Mesenchymal stem cell (in vitro differentiated cells and primary cell): Measurements from ENCODE around the gene CUEDC1.

Source experiments
- DNase-seq: peaks from one replicate; pipeline ENCODE4 v3.0.0-alpha.2; 2013
- H2AFZ ChIP-seq: one replicate; pipeline ENCODE4 v1.6.1; 2013; ENCODE audit warnings: low read depth, mild to moderate bottlenecking, control low read depth, inconsistent platforms, low read length, moderate library complexity
- H2AK5ac ChIP-seq: 2 replicates; pipeline ENCODE4 v1.6.1; 2013; ENCODE audit warnings: low read length, moderate library complexity, mild to moderate bottlenecking, inconsistent platforms; ENCODE audit not compliant: severe bottlenecking
- H2BK120ac ChIP-seq: one replicate; pipeline ENCODE4 v1.6.1; 2013; ENCODE audit warnings: low read depth, mild to moderate bottlenecking, inconsistent platforms, low read length, moderate library complexity
- H2BK12ac ChIP-seq, 2 experiments: one replicate each; pipeline ENCODE4 v1.6.1; 2013; ENCODE audit warnings: inconsistent platforms in 2 of 2, low read length in 2 of 2, mild to moderate bottlenecking in 2 of 2, moderate library complexity in 2 of 2, control low read depth in 1 of 2
- H2BK15ac ChIP-seq: one replicate; pipeline ENCODE4 v1.6.1; 2013; ENCODE audit warnings: mild to moderate bottlenecking, low read depth, inconsistent platforms; ENCODE audit not compliant: poor library complexity, severe bottlenecking
- H2BK5ac ChIP-seq: 2 replicates; pipeline ENCODE4 v1.6.1; 2013; ENCODE audit warnings: low read depth, mild to moderate bottlenecking, low read length, control low read depth, inconsistent platforms; ENCODE audit not compliant: poor library complexity, severe bottlenecking
- H3K14ac ChIP-seq, 2 experiments: one replicate each; pipeline ENCODE4 v1.6.1; 2013; ENCODE audit warnings: inconsistent platforms in 2 of 2, low read length in 2 of 2, control low read depth in 1 of 2, mild to moderate bottlenecking in 1 of 2, moderate library complexity in 1 of 2
- H3K18ac ChIP-seq, 2 experiments: one replicate each; pipeline ENCODE4 v1.6.1; 2013; ENCODE audit warnings: inconsistent platforms in 2 of 2, low read length in 2 of 2, control low read depth in 1 of 2, low read depth in 1 of 2, mild to moderate bottlenecking in 1 of 2
- H3K23ac ChIP-seq, 2 experiments: one replicate each; pipeline ENCODE4 v1.6.1; 2013; ENCODE audit warnings: inconsistent platforms in 2 of 2, low read length in 2 of 2, mild to moderate bottlenecking in 2 of 2, moderate library complexity in 2 of 2, control low read depth in 1 of 2
- H3K27ac ChIP-seq: 2 replicates; pipeline ENCODE4 v1.5.1; 2013; ENCODE audit warnings: mild to moderate bottlenecking, moderate library complexity, low read length, control low read depth, inconsistent platforms; ENCODE audit not compliant: poor library complexity, severe bottlenecking
- H3K27me3 ChIP-seq, 2 experiments: 2 replicates each; pipeline versions ENCODE4 v1.6.1 to v1.7.0; 2013; ENCODE audit warnings: low read length in 2 of 2, mild to moderate bottlenecking in 2 of 2, moderate library complexity in 2 of 2, control low read depth in 1 of 2, inconsistent platforms in 1 of 2; ENCODE audit not compliant: control insufficient read depth in 1 of 2, insufficient read depth in 1 of 2
- H3K36me3 ChIP-seq, 2 experiments: 2 replicates each; pipeline versions ENCODE4 v1.6.1 to v1.7.0; 2013; ENCODE audit warnings: low read length in 2 of 2, control low read depth in 1 of 2, inconsistent platforms in 1 of 2, low read depth in 1 of 2, mild to moderate bottlenecking in 1 of 2; ENCODE audit not compliant: insufficient read depth in 2 of 2, control insufficient read depth in 1 of 2
- H3K4ac ChIP-seq, 2 experiments: one replicate each; pipeline ENCODE4 v1.6.1; 2013; ENCODE audit warnings: inconsistent platforms in 2 of 2, low read length in 2 of 2, mild to moderate bottlenecking in 2 of 2, moderate library complexity in 2 of 2, control low read depth in 1 of 2, low read depth in 1 of 2
- H3K4me1 ChIP-seq: 2 replicates; pipeline ENCODE4 v1.6.1; 2013; ENCODE audit warnings: low read depth, low read length, control low read depth; ENCODE audit not compliant: control insufficient read depth, insufficient read depth
- H3K4me2 ChIP-seq: 2 replicates; pipeline ENCODE4 v1.6.1; 2013; ENCODE audit warnings: low read length, mild to moderate bottlenecking, inconsistent platforms; ENCODE audit not compliant: poor library complexity, severe bottlenecking
- H3K4me3 ChIP-seq, 2 experiments: 2 replicates each; pipeline versions ENCODE4 v1.5.1 to v1.7.0; 2013; ENCODE audit warnings: low read length in 2 of 2, mild to moderate bottlenecking in 2 of 2, control low read depth in 1 of 2, low read depth in 1 of 2; ENCODE audit not compliant: insufficient read depth in 1 of 2
- H3K79me1 ChIP-seq: replicated peaks from 2 replicates; pipeline ENCODE4 v1.6.1; 2013; ENCODE audit warnings: mild to moderate bottlenecking, control low read depth, low read length, inconsistent platforms; ENCODE audit not compliant: poor library complexity, severe bottlenecking
- H3K9ac ChIP-seq: 2 replicates; pipeline ENCODE4 v1.7.0; 2013; ENCODE audit warnings: mild to moderate bottlenecking, low read length, moderate library complexity
- H3K9me3 ChIP-seq: 2 replicates; pipeline ENCODE4 v1.7.0; 2013; ENCODE audit warnings: mild to moderate bottlenecking, low read length; ENCODE audit not compliant: control insufficient read depth
- H4K8ac ChIP-seq: one replicate; pipeline ENCODE4 v1.6.1; 2013; ENCODE audit warnings: inconsistent platforms, mild to moderate bottlenecking, low read length, moderate library complexity
- H4K91ac ChIP-seq: one replicate; pipeline ENCODE4 v1.6.1; 2013; ENCODE audit warnings: mild to moderate bottlenecking, low read length, inconsistent platforms
- WGBS: methylation state at CpG from one replicate; pipeline ENCODE4 v1.1.7; 2013; ENCODE audit warnings: mixed read lengths; 5-methylcytosine and 5-hydroxymethylcytosine counted together

CUEDC1 gene

GRCh38 chr17:57983446-57983845 is 28.2 kb upstream of the CUEDC1 start:
- no peak overlapping the region for H2AFZ ChIP-seq
- H3K23ac ChIP-seq: no peak overlapping the region
- no peaks in the 10 kb centered on the region for H3K79me1 ChIP-seq
- no peak overlapping the region for H2BK12ac ChIP-seq
- H2AK5ac ChIP-seq: no peak overlapping the region
- H2BK120ac ChIP-seq: no peak overlapping the region
- no peak overlapping the region for H4K91ac ChIP-seq
- H3K4me3 ChIP-seq: peak overlapping the region in 1 of 2 experiments; percentile 87
- H3K4ac ChIP-seq: no peak overlapping the region
- H3K36me3 ChIP-seq: peaks cover 11 to 50% of the 10 kb centered on the region in 2 experiments
- no peak overlapping the region for H4K8ac ChIP-seq
- no peak overlapping the region for H3K27ac ChIP-seq
- WGBS: 100% methylated on average over 1 of the region's 1 CpG
- no peaks in the 10 kb centered on the region for H3K9me3 ChIP-seq
- peak overlapping the region; percentile 95 for H3K9ac ChIP-seq
- H3K4me1 ChIP-seq: peaks cover 6% of the 10 kb centered on the region
- H2BK15ac ChIP-seq: no peak overlapping the region
- no peak overlapping the region for H3K14ac ChIP-seq
- no peaks in the 10 kb centered on the region for H3K27me3 ChIP-seq
- H3K18ac ChIP-seq: no peak overlapping the region
- DNase-seq: no peak
- H2BK5ac ChIP-seq: no peak overlapping the region
- no peak overlapping the region for H3K4me2 ChIP-seq

- 93% methylated on average over 14 of the region's 14 CpGs for WGBS
- H3K4me2 ChIP-seq: no peak overlapping the region
- no peak overlapping the region for H3K18ac ChIP-seq
- H2AK5ac ChIP-seq: no peak overlapping the region
- no peak overlapping the region for H3K4ac ChIP-seq
- H3K9me3 ChIP-seq: no peaks in the 10 kb centered on the region
- no peaks in the 10 kb centered on the region for H3K27me3 ChIP-seq
- H3K4me3 ChIP-seq: no peak overlapping the region
- peaks cover 14 to 57% of the 10 kb centered on the region in 2 experiments for H3K36me3 ChIP-seq
- H4K8ac ChIP-seq: no peak overlapping the region
- H4K91ac ChIP-seq: no peak overlapping the region
- H3K9ac ChIP-seq: no peak overlapping the region
- peaks cover 5% of the 10 kb centered on the region for H3K4me1 ChIP-seq
- no peak overlapping the region for H2AFZ ChIP-seq
- no peak overlapping the region for H2BK120ac ChIP-seq
- H3K27ac ChIP-seq: no peak overlapping the region
- peak overlapping the region in 1 of 2 experiments; percentile 19 for H2BK12ac ChIP-seq
- no peaks in the 10 kb centered on the region for H3K79me1 ChIP-seq
- no peak for DNase-seq
- no peak overlapping the region for H2BK5ac ChIP-seq
- H3K14ac ChIP-seq: no peak overlapping the region
- no peak overlapping the region for H2BK15ac ChIP-seq
- no peak overlapping the region for H3K23ac ChIP-seq
These were observed 27.4 kb upstream of the CUEDC1 start for GRCh38 chr17:57982452-57983170.

GRCh38 chr17:57980522-57980921 is 25.3 kb upstream of the CUEDC1 start:
- no peak overlapping the region for H3K14ac ChIP-seq
- no peak overlapping the region for H4K91ac ChIP-seq
- H3K79me1 ChIP-seq: peaks cover 10% of the 10 kb centered on the region
- DNase-seq: no peak
- no peak overlapping the region for H3K18ac ChIP-seq
- H3K4ac ChIP-seq: no peak overlapping the region
- H2BK5ac ChIP-seq: no peak overlapping the region
- no peaks in the 10 kb centered on the region for H3K9me3 ChIP-seq
- H3K23ac ChIP-seq: no peak overlapping the region
- 96% methylated on average over 3 of the region's 4 CpGs for WGBS
- H2BK12ac ChIP-seq: no peak overlapping the region
- no peak overlapping the region for H4K8ac ChIP-seq
- no peaks in the 10 kb centered on the region for H3K27me3 ChIP-seq
- H3K27ac ChIP-seq: no peak overlapping the region
- H3K4me3 ChIP-seq: no peak overlapping the region
- no peak overlapping the region for H3K9ac ChIP-seq
- H3K4me1 ChIP-seq: peaks cover 8% of the 10 kb centered on the region
- no peak overlapping the region for H2AFZ ChIP-seq
- H2AK5ac ChIP-seq: no peak overlapping the region
- H3K4me2 ChIP-seq: no peak overlapping the region
- H2BK15ac ChIP-seq: no peak overlapping the region
- peaks cover 22 to 77% of the 10 kb centered on the region in 2 experiments for H3K36me3 ChIP-seq
- H2BK120ac ChIP-seq: no peak overlapping the region

GRCh38 chr17:57979076-57979475 is 23.9 kb upstream of the CUEDC1 start:
- H2BK5ac ChIP-seq: no peak overlapping the region
- no peak overlapping the region for H3K27ac ChIP-seq
- H4K8ac ChIP-seq: no peak overlapping the region
- H2BK12ac ChIP-seq: no peak overlapping the region
- WGBS: 100% methylated on average over 1 of the region's 1 CpG
- H3K4me2 ChIP-seq: no peak overlapping the region
- no peak overlapping the region for H3K4ac ChIP-seq
- H3K27me3 ChIP-seq: no peaks in the 10 kb centered on the region
- peaks cover 26 to 85% of the 10 kb centered on the region in 2 experiments for H3K36me3 ChIP-seq
- H3K9ac ChIP-seq: no peak overlapping the region
- H3K14ac ChIP-seq: no peak overlapping the region
- no peaks in the 10 kb centered on the region for H3K9me3 ChIP-seq
- no peak overlapping the region for H2BK120ac ChIP-seq
- H2AFZ ChIP-seq: no peak overlapping the region
- H3K23ac ChIP-seq: no peak overlapping the region
- H2BK15ac ChIP-seq: no peak overlapping the region
- H3K79me1 ChIP-seq: peaks cover 13% of the 10 kb centered on the region
- no peak overlapping the region for H4K91ac ChIP-seq
- no peak overlapping the region for H3K18ac ChIP-seq
- H3K4me3 ChIP-seq: no peak overlapping the region
- no peak for DNase-seq
- peaks cover 8% of the 10 kb centered on the region for H3K4me1 ChIP-seq
- H2AK5ac ChIP-seq: no peak overlapping the region
